T-helper 17 cell (primary cell): ENCODE data around the gene CRHR1. TPM values are rescaled to one million over a fixed set of nuclear protein-coding genes. Genes with fewer than 3 reads are reported as not detected.

Experiments used
- ATAC-seq: fragments of 150-1000 bp; cut with Tn5 transposase; 2 replicates; pipeline ENCODE4 v1.10.0; 2021; ENCODE audit warnings: mild to moderate bottlenecking, moderate library complexity
- DNase-seq, 3 donors: peaks; one replicate each; pipeline versions ENCODE4 v3.0.0 to v3.0.0-alpha.2; 2020 to 2021
- H3K9me3 ChIP-seq: one replicate; pipeline ENCODE4 v1.7.0; 2013; ENCODE audit warnings: low read length, mild to moderate bottlenecking; ENCODE audit not compliant: control insufficient read depth, poor library complexity, severe bottlenecking
- H3K27ac Mint-ChIP-seq: one replicate; pipeline ENCODE4 v1.8.0; 2022; ENCODE audit warnings: mild to moderate bottlenecking, moderate library complexity, mixed read lengths
- H3K27me3 Mint-ChIP-seq: one replicate; pipeline ENCODE4 v1.8.0; 2022; ENCODE audit warnings: mixed read lengths
- H3K36me3 Mint-ChIP-seq: one replicate; pipeline ENCODE4 v1.8.0; 2022; ENCODE audit warnings: low read depth, mixed read lengths
- H3K4me1 Mint-ChIP-seq: one replicate; pipeline ENCODE4 v1.8.0; 2022; ENCODE audit warnings: mild to moderate bottlenecking, mixed read lengths
- H3K4me3 Mint-ChIP-seq: one replicate; pipeline ENCODE4 v1.8.0; 2022; ENCODE audit warnings: mild to moderate bottlenecking, moderate library complexity, mixed read lengths
- total RNA-seq, 4 donors: library from RNA in 2 of 4; stranded (reverse) in 2 of 4; gene quantifications; one replicate each; pipeline ENCODE4 v1.2.3 and lab custom pipeline; 2022 to 2026

Gene CRHR1
- total RNA-seq, 2 donors from 2014 or later, result not detected

DNA sequence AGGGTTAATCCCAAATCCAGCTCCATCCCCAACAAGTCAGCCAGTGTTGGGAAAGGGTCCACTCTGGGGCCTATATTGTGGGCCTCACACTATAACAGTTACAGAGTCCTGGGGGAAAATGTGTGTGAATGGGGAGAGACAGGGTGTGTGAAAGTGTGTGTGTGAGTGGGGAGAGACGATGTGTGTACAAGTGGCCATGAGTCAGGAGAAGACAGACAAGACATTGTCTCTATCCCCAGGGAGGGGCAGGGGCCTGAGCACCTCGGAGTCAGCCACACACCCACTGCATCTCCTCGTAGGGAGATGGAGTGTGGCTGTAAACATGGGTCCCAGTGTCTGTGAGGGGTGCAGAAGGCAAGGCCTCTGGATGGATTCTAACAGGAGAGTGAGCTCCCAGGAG lies 2.9 kb downstream of the CRHR1 start:
- DNase-seq (no peak), ATAC-seq (no peak)
- Mint-ChIP-seq H3K36me3 (peaks cover 3% of the 10 kb centered on the region), H3K4me1 (peaks cover 6% of the 10 kb centered on the region), H3K27me3 (peaks cover 74% of the 10 kb centered on the region), H3K4me3 (no peak overlapping the region), H3K27ac (no peak overlapping the region)
- no peaks in the 10 kb centered on the region for H3K9me3 ChIP-seq

DNA sequence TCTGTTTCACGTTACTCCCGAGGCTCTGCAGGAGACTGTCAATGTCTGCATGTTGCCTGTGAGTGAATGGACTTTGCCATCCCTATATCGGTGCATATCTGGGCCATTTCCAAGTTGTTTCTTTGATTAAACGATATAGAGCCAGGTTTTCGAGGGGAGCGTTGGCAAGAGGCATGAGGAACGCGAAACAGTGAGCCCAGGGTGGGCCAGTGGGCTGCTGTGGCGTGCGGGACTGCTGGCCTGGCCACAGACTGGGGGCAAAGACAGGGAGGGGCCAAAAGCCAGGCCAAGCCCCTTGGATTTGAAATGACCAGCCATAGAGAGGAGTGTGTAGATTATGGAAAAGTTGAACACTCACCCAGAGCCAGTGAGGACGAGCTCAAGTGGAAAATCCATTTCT lies 3.5 kb downstream of the CRHR1 start:
- DNase-seq (no peak), ATAC-seq (no peak)
- Mint-ChIP-seq H3K27ac (no peak overlapping the region), H3K4me1 (peaks cover 8% of the 10 kb centered on the region), H3K4me3 (no peak overlapping the region), H3K36me3 (peaks cover 8% of the 10 kb centered on the region), H3K27me3 (peaks cover 74% of the 10 kb centered on the region)
- no peaks in the 10 kb centered on the region for H3K9me3 ChIP-seq

DNA sequence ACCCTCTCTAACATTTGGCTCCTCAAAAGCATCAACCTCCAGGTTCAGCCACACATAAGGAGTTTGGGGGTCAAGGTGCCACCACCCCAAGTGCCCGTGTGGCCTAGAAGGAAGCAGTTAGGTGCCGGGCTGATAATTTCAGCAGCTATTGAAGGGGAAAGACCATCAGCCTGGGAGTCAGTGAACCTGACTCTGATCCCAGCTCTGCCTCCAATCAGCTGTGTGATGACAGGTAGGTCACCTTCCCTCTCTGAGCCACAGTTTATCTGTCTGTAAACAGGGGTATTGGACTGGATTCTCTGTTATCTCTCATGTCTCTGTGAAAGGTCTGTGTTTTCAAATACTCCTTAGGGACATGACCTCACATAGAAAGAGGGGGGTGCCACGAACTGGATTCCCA lies 3.9 kb downstream of the CRHR1 start:
- Mint-ChIP-seq H3K4me1 (peaks cover 8% of the 10 kb centered on the region), H3K27ac (no peak overlapping the region), H3K27me3 (peaks cover 74% of the 10 kb centered on the region), H3K36me3 (peaks cover 10% of the 10 kb centered on the region), H3K4me3 (no peak overlapping the region)
- DNase-seq (no peak), ATAC-seq (no peak)
- no peaks in the 10 kb centered on the region for H3K9me3 ChIP-seq

DNA sequence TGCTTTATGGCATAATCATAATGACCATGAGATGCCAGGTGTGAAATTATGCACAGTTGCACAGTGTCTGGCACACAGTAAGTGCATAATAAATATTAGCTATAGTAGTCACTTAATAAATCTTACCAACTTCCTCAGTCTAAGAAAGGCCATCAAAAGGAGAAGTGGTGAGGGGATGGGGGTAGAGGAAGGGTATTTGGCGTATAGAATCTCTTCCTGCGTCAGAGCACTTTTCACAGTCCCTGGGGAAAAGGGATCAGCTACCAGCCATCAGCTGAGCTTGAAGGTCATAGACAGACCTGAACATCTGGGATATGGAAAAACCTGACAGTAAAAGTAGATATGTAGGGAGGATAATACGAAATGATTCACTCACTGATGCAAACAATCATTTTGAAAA lies 5.8 kb downstream of the CRHR1 start:
- ATAC-seq (no peak), DNase-seq (no peak)

DNA sequence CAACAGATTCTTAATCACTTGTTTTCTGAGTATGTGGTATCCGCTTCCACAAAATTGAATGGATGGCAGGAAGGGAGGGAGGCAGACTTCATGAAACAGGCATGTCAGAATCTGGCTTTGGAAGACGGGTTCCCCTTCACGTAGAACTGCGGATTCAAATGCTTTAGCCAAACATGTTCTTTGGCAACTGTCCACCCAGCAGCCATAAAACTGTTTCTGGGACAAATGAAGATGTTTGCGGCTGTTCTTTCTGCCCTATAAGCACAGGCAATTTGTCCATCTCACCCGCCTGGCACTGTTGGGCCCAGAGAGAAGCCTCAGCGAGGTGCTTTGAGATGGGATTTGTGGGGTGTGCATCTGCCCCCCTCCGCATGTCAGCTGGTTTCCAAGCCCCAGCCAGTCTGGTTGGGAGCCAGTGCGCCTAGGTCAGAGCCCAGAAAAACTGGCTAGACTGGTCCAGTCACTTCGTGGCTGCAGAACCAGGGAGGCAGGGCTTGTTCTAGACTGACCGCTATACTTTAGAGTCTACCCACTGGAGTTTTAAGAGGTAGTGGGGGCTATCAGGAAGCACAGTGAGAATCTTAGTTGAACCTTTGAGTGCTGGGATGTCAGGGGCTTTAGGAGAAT lies 6.3 kb downstream of the CRHR1 start:
- no peak for ATAC-seq
- no peak for DNase-seq
- Mint-ChIP-seq H3K4me1 (peaks cover 6% of the 10 kb centered on the region), H3K4me3 (no peak overlapping the region), H3K36me3 (peaks cover 10% of the 10 kb centered on the region), H3K27me3 (peaks cover 97% of the 10 kb centered on the region), H3K27ac (no peak overlapping the region)
- H3K9me3 ChIP-seq, result no peaks in the 10 kb centered on the region

More for the DNA sequence above, 5.8 kb downstream of the CRHR1 start:
- no peaks in the 10 kb centered on the region for H3K9me3 ChIP-seq
- Mint-ChIP-seq H3K4me1 (peaks cover 6% of the 10 kb centered on the region), H3K27ac (no peak overlapping the region), H3K36me3 (peaks cover 10% of the 10 kb centered on the region), H3K4me3 (no peak overlapping the region), H3K27me3 (peaks cover 91% of the 10 kb centered on the region)

DNA sequence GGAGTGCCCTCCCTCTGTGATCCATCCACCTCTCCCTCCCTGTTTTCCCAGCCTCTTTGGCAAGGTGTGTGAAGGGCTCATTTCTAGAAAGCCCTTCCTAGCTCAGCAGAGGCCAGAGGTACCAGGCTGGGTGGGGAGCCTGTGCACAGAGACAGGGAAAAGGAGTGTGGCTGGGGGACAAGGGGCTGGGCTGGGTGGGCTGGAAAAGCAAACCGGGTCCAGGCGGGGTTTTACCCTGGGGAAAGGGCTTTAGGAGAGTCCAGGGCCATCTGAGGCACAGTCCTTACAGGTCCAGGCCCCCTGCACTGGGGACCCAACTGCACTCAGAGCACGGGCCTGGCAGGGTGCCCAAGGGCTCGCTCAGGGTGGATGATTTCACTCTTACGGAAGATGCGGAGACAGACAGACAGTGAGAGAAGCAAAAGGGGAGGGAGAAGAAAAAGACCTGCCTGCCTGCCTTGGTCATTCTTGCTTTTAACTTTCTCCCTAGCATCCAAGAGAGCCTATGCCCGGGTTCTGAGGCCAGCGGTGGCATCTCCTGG lies 7.0 kb downstream of the CRHR1 start:
- H3K4me1 Mint-ChIP-seq, result peaks cover 6% of the 10 kb centered on the region
- no peaks in the 10 kb centered on the region for H3K9me3 ChIP-seq
- H3K36me3 Mint-ChIP-seq, result peaks cover 10% of the 10 kb centered on the region
- no peak overlapping the region for H3K4me3 Mint-ChIP-seq
- no peak for ATAC-seq
- peaks cover 97% of the 10 kb centered on the region for H3K27me3 Mint-ChIP-seq
- no peak overlapping the region for H3K27ac Mint-ChIP-seq
- DNase-seq, result no peak

DNA sequence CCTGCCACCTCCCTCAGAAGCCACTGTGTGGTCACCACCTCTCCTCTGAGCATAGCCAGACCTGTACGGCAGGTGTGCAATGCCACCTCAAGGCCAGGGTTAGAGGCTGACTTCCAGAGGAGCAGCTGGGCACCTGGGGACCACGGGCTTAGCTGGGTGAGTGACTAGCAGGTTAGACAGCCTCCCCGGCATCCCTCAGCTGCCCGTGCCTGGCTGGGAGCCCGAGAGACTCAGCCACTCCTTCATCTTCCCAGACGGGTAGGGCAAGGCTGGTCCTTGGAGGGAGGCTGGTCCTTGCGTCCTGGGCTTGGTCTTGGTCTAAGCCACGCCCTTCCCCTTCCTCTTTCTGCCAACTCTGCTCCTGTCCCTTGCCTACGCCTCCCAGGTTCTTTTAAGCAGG lies 7.8 kb downstream of the CRHR1 start:
- ATAC-seq, result no peak
- no peak overlapping the region for H3K4me3 Mint-ChIP-seq
- H3K27ac Mint-ChIP-seq, result no peak overlapping the region
- DNase-seq, result no peak
- peaks cover 13% of the 10 kb centered on the region for H3K36me3 Mint-ChIP-seq
- no peaks in the 10 kb centered on the region for H3K9me3 ChIP-seq
- peaks cover 99% of the 10 kb centered on the region for H3K27me3 Mint-ChIP-seq
- H3K4me1 Mint-ChIP-seq, result peaks cover 11% of the 10 kb centered on the region

DNA sequence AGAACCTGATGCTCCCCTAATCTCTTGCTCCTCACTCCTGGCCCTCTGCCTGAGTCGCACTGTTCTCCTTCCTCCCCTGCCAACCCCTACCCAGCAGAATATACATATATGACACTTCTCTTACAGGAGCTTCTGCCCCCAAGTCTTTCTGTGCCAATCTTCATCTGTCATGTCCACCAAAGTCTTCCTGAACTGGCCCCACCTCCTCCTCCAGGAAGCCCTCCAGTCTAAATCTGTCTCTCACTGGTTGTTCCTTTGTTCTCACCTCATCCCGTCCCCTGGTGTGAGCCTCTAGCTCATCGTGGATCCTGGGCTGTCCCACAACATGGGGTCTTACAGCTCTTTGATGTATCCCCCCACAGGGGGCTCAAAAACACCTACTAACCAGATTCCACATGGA lies 8.3 kb downstream of the CRHR1 start:
- no peak for ATAC-seq
- no peaks in the 10 kb centered on the region for H3K9me3 ChIP-seq
- Mint-ChIP-seq H3K27me3 (peaks cover 97% of the 10 kb centered on the region), H3K27ac (no peak overlapping the region), H3K4me3 (no peak overlapping the region), H3K4me1 (peaks cover 12% of the 10 kb centered on the region), H3K36me3 (peaks cover 11% of the 10 kb centered on the region)
- DNase-seq, result no peak

DNA sequence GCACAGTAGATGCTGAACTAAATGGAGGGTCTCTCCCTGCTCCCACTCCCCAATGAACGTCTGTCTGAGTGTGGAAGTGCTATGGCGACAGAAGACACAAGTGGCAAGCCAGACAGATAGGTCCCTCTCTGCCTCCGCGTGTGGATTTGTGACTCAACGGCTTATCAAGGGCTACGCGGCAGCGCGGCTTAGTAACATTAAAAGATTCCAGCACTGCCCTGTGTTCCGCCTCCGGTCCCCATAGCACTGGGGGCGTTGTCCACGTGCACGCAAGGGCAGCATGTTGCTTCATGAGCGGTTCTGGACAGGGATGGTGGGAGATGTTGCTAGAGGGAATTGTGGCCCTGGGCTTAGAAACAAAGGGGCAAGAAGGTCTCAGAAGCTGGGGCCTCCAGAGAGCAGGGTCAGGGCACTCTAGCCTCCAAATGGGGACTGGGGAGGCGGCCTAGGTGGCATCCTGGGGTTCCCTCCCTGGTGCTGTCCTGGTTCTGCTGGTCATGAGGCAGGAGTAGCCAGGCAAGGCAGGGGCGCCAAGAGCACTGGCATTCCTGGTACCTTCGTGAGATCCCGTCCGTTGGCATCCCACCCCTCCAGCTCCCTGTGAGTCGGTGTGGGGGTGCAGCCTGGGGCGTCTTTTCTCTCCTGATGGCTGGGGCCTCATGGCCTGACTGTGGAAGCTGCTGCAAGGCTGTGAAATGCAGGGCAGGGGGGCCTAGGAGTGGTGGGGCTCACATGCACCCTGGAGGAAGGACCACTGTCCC lies 9.1 kb downstream of the CRHR1 start:
- DNase-seq (no peak), ATAC-seq (no peak)
- Mint-ChIP-seq H3K4me3 (no peak overlapping the region), H3K27me3 (peaks cover 97% of the 10 kb centered on the region), H3K27ac (no peak overlapping the region), H3K4me1 (peaks cover 10% of the 10 kb centered on the region), H3K36me3 (peaks cover 11% of the 10 kb centered on the region)
- no peaks in the 10 kb centered on the region for H3K9me3 ChIP-seq

DNA sequence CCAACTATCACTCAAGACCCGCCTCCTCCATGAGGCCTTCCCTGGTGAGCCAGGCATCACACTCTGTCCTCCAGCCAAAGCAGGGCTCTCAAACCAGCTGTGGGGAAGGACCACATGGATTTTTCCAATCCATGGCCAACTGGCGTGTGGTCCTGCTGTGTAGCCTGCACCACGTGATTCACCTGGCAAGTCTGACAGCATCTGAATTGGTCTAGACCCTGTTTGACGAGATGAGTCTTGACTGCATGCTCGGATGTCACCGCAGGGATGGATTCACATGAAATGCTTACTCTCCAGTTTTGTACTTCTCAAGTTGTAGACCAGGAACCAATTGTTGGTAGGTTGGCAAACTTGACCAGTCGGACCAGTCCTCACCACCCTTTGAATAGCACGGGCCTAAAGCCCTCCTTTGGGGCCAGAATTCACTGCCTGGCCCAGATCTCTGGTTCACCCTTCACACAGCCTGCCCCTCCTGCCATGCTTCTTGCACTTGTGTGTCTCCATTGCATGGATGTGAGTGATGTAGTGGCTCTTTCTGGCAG lies 9.9 kb downstream of the CRHR1 start:
- Mint-ChIP-seq H3K4me3 (no peak overlapping the region), H3K27ac (no peak overlapping the region), H3K4me1 (peaks cover 10% of the 10 kb centered on the region), H3K36me3 (peaks cover 11% of the 10 kb centered on the region), H3K27me3 (peaks cover 93% of the 10 kb centered on the region)
- ATAC-seq (no peak), DNase-seq (no peak)
- H3K9me3 ChIP-seq, result no peaks in the 10 kb centered on the region

DNA sequence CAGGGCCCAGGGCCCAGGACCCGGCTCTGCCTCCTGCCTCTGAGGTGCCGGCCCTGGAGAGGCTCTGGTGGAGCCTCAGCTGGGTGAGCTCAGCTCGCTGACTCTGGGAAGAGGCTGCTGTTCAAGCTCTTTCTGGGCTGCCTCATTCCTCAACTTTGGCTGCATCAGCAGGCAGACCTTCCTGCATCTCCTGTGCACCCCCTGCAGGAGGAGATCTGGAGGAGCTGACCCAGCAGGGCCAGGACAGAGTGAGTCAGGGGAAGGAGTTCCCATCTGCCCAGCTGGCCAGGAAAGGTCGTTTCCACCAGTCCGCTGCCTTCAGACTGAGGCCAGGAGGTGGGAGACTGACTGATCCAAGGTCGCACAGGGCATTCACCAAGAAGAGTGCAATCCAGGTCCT lies 10.7 kb downstream of the CRHR1 start:
- peaks cover 10% of the 10 kb centered on the region for H3K4me1 Mint-ChIP-seq
- peaks cover 12% of the 10 kb centered on the region for H3K36me3 Mint-ChIP-seq
- no peaks in the 10 kb centered on the region for H3K9me3 ChIP-seq
- H3K27me3 Mint-ChIP-seq, result peaks cover 93% of the 10 kb centered on the region
- H3K27ac Mint-ChIP-seq, result no peak overlapping the region
- H3K4me3 Mint-ChIP-seq, result no peak overlapping the region
- DNase-seq (no peak), ATAC-seq (no peak)

DNA sequence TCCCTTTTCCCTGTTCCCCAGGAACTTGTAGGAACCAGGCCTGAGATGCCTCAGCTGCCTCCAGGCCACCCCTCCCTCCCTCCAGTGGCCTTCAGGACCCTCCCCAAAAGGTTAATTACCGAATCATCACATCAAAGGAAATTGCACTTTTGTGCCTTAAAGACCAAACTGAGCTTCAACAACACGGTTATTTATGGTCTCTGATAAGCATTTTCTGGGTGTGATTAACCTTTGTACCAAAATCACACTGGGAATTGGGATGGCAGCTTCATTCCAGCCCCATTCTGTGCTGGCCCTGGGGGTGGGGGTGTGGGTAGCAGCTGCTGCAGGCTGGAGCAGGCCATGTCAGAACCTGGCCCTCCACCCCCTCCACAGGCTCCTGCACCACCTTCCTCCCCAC lies 16.7 kb downstream of the CRHR1 start:
- H3K9me3 ChIP-seq, result no peaks in the 10 kb centered on the region
- H3K4me1 Mint-ChIP-seq, result peaks cover 8% of the 10 kb centered on the region
- ATAC-seq, result no peak
- peaks cover 6% of the 10 kb centered on the region for H3K36me3 Mint-ChIP-seq
- H3K4me3 Mint-ChIP-seq, result no peak overlapping the region
- H3K27ac Mint-ChIP-seq, result no peak overlapping the region
- H3K27me3 Mint-ChIP-seq, result peaks cover 82% of the 10 kb centered on the region
- DNase-seq, result no peak

DNA sequence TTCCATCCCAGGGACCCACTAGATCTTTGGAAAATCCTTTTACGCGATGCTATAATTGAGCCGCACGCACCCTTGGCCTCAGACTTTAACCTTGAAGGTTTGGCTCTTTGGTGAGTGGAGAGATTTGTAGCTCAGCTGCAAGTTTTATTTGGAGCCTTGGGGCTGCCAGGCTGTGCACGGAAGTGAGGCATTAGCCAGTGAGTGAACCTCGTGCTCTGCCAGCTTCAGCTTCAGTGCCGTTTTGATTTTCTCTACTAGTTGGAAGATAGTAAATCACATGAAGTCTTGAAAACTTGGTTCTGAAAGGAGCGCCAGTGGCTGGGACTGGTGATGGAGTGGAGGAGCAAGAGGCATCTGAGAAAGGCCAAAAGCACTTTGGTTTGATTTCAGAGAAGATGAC lies 17.3 kb downstream of the CRHR1 start:
- Mint-ChIP-seq H3K4me1 (peaks cover 8% of the 10 kb centered on the region), H3K36me3 (peaks cover 6% of the 10 kb centered on the region), H3K4me3 (no peak overlapping the region), H3K27ac (no peak overlapping the region), H3K27me3 (peaks cover 82% of the 10 kb centered on the region)
- DNase-seq, result no peak
- no peak for ATAC-seq
- no peaks in the 10 kb centered on the region for H3K9me3 ChIP-seq
